Middle frontal gyrus (tissue), 1 donor: ENCODE data around the gene MBD3.

ENCODE experiments used
- DNase-seq: peaks from one replicate; pipeline ENCODE4 v3.0.0-alpha.2; 2015; ENCODE audit warnings: low spot score; ENCODE audit errors: extremely low spot score

The MBD3 gene

GRCh38 chr19:1619094-1619439, 26.4 kb upstream of the MBD3 start:
- no peak for DNase-seq

- no peak for DNase-seq
These were observed 25.8 kb upstream of the MBD3 start for GRCh38 chr19:1618157-1619093.

GRCh38 chr19:1616875-1617274, 24.2 kb upstream of the MBD3 start:
- DNase-seq: no peak

- DNase-seq: no peak
These were observed 23.7 kb upstream of the MBD3 start for GRCh38 chr19:1616396-1616795.

GRCh38 chr19:1615156-1615765, 22.6 kb upstream of the MBD3 start:
- no peak for DNase-seq

- no peak for DNase-seq
These were observed 21.3 kb upstream of the MBD3 start for GRCh38 chr19:1613808-1614570.

GRCh38 chr19:1613146-1613545, 20.5 kb upstream of the MBD3 start:
- no peak for DNase-seq

GRCh38 chr19:1612114-1613086, 19.7 kb upstream of the MBD3 start:
- DNase-seq: no peak

- no peak for DNase-seq
These were observed 18.7 kb upstream of the MBD3 start for GRCh38 chr19:1611353-1611752.

GRCh38 chr19:1610579-1610978, 17.9 kb upstream of the MBD3 start:
- no peak for DNase-seq

- no peak for DNase-seq
These were observed 17.2 kb upstream of the MBD3 start for GRCh38 chr19:1609680-1610474.

GRCh38 chr19:1609103-1609396, 16.4 kb upstream of the MBD3 start:
- no peak for DNase-seq

- DNase-seq: no peak
These were observed 15.9 kb upstream of the MBD3 start for GRCh38 chr19:1608359-1609102.

GRCh38 chr19:1606138-1606651, 13.5 kb upstream of the MBD3 start:
- no peak for DNase-seq

GRCh38 chr19:1605236-1606137, 12.8 kb upstream of the MBD3 start, which contains the start of gene UQCR11:
TSS of gene UQCR11 (minus strand) at chr19:1605462. CDS start at chr19:1605409, 53 bp downstream.
- DNase-seq: peak; percentile 93

GRCh38 chr19:1602091-1602707, 9.5 kb upstream of the MBD3 start:
- no peak for DNase-seq

GRCh38 chr19:1601613-1602064, 9.0 kb upstream of the MBD3 start:
- no peak for DNase-seq

GRCh38 chr19:1599460-1599846, 6.8 kb upstream of the MBD3 start:
- no peak for DNase-seq
